ENCODE measurements around the gene CRYGN. TPM values are rescaled to one million over a fixed set of nuclear protein-coding genes. Genes with fewer than 3 reads are reported as not detected.

Gene CRYGN
- polyA plus RNA-seq, 1 donor (not counting 4 experiments of a cell fraction or from before 2014, with no cell fraction given) = not detected

DNA sequence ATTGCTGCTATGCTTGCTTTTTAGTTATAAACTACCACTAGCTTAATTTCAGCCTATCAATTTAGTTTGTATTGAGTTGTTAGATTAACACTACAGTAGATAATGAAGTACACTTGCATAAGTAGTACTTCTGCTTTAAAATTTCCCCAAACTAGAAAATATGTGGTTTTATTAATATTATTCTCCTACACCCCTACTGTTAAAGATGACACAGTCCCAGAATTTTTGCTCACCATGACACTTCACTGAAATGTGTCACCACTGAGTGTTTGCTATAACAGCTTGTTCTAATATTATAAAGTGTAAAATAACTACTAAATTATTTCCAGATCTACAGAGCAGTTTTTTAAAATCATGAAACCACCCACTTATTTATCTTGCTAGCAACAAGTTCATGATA lies 48.2 kb upstream of the CRYGN start:
- Histone ChIP-seq H3K36me3 (ENCODE audit: control insufficient read depth in 2 of 2, extremely low read depth in 1 of 2, insufficient read depth in 2 of 2, low read length in 2 of 2) (peaks cover 13 to 32% of the 10 kb centered on the region in 2 experiments), H3K9ac (ENCODE audit: control insufficient read depth, extremely low read depth, insufficient read depth, low read length) (no peak overlapping the region), H3K4me2 (ENCODE audit: control insufficient read depth, extremely low read depth, insufficient read depth, low read depth, low read length) (no peak overlapping the region), H3K9me3 (ENCODE audit: control insufficient read depth, low read depth, low read length) (no peaks in the 10 kb centered on the region), H3K9me1 (ENCODE audit: control insufficient read depth, extremely low read depth, insufficient read depth, low read length) (no peaks in the 10 kb centered on the region), H3K27me3 (ENCODE audit: control insufficient read depth, extremely low read depth, insufficient read depth, low read length) (no peaks in the 10 kb centered on the region), H2AFZ (ENCODE audit: control insufficient read depth, low read length) (no peak overlapping the region), H3K27ac (ENCODE audit: control insufficient read depth, insufficient read depth, low read length) (no peak overlapping the region), H4K20me1 (ENCODE audit: control insufficient read depth, extremely low read depth, insufficient read depth, low read length) (no peaks in the 10 kb centered on the region), H3K79me2 (ENCODE audit: control insufficient read depth, insufficient read depth, low read length) (peaks cover 62% of the 10 kb centered on the region), H3K4me1 (ENCODE audit: control insufficient read depth, extremely low read depth, insufficient read depth, low read length) (peaks cover 30% of the 10 kb centered on the region), H3K4me3 (ENCODE audit: control insufficient read depth in 2 of 3, extremely low read depth in 1 of 3, insufficient read depth in 2 of 3, low read depth in 1 of 3, low read length in 3 of 3) (no peak overlapping the region)
- dilution Hi-C loops (cut with MboI; ENCODE audit: extremely low pct_ligation_motif_present, low sequenced_read_pairs) = no loop called here
- TF ChIP-seq EZH2 (IDR thresholded peaks at IDR 0.05; ENCODE audit: low read length) = no peak
- TF ChIP-seq, protein P1, sequence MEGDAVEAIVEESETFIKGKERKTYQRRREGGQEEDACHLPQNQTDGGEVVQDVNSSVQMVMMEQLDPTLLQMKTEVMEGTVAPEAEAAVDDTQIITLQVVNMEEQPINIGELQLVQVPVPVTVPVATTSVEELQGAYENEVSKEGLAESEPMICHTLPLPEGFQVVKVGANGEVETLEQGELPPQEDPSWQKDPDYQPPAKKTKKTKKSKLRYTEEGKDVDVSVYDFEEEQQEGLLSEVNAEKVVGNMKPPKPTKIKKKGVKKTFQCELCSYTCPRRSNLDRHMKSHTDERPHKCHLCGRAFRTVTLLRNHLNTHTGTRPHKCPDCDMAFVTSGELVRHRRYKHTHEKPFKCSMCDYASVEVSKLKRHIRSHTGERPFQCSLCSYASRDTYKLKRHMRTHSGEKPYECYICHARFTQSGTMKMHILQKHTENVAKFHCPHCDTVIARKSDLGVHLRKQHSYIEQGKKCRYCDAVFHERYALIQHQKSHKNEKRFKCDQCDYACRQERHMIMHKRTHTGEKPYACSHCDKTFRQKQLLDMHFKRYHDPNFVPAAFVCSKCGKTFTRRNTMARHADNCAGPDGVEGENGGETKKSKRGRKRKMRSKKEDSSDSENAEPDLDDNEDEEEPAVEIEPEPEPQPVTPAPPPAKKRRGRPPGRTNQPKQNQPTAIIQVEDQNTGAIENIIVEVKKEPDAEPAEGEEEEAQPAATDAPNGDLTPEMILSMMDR (optimal IDR thresholded peaks at IDR 0.05 in 1 of 3, IDR thresholded peaks at IDR 0.05 in 1 of 3, conservative IDR thresholded peaks at IDR 0.05 in 1 of 3; ENCODE audit: extremely low read depth in 1 of 3, insufficient read depth in 2 of 3, low read length in 3 of 3) = no peak
- FAIRE-seq = no peak
- DNase-seq (ENCODE audit: low read depth, low spot score) = no peak

GRCh38 chr7:151487228-151487627 lies 47.3 kb upstream of the CRYGN start:
- H3K4me3 ChIP-seq (ENCODE audit: control insufficient read depth in 2 of 3, extremely low read depth in 1 of 3, insufficient read depth in 2 of 3, low read depth in 1 of 3, low read length in 3 of 3) = no peak overlapping the region
- H3K27ac ChIP-seq (ENCODE audit: control insufficient read depth, insufficient read depth, low read length) = no peak overlapping the region
- dilution Hi-C loops (cut with MboI; ENCODE audit: extremely low pct_ligation_motif_present, low sequenced_read_pairs) = no loop called here
- H3K27me3 ChIP-seq (ENCODE audit: control insufficient read depth, extremely low read depth, insufficient read depth, low read length) = no peaks in the 10 kb centered on the region
- peaks cover 64% of the 10 kb centered on the region for H3K79me2 ChIP-seq (ENCODE audit: control insufficient read depth, insufficient read depth, low read length)
- TF ChIP-seq, protein P1 (optimal IDR thresholded peaks at IDR 0.05 in 1 of 3, IDR thresholded peaks at IDR 0.05 in 1 of 3, conservative IDR thresholded peaks at IDR 0.05 in 1 of 3; ENCODE audit: extremely low read depth in 1 of 3, insufficient read depth in 2 of 3, low read length in 3 of 3) = no peak
- TF ChIP-seq EZH2 (IDR thresholded peaks at IDR 0.05; ENCODE audit: low read length) = no peak
- H3K36me3 ChIP-seq (ENCODE audit: control insufficient read depth in 2 of 2, extremely low read depth in 1 of 2, insufficient read depth in 2 of 2, low read length in 2 of 2) = peaks cover 13 to 37% of the 10 kb centered on the region in 2 experiments
- H4K20me1 ChIP-seq (ENCODE audit: control insufficient read depth, extremely low read depth, insufficient read depth, low read length) = no peaks in the 10 kb centered on the region
- no peak overlapping the region for H3K4me2 ChIP-seq (ENCODE audit: control insufficient read depth, extremely low read depth, insufficient read depth, low read depth, low read length)
- H3K9me1 ChIP-seq (ENCODE audit: control insufficient read depth, extremely low read depth, insufficient read depth, low read length) = no peaks in the 10 kb centered on the region
- no peak overlapping the region for H3K9ac ChIP-seq (ENCODE audit: control insufficient read depth, extremely low read depth, insufficient read depth, low read length)
- H2AFZ ChIP-seq (ENCODE audit: control insufficient read depth, low read length) = no peak overlapping the region
- FAIRE-seq (no peak), DNase-seq (ENCODE audit: low read depth, low spot score) (no peak)
- H3K9me3 ChIP-seq (ENCODE audit: control insufficient read depth, low read depth, low read length) = no peaks in the 10 kb centered on the region
- H3K4me1 ChIP-seq (ENCODE audit: control insufficient read depth, extremely low read depth, insufficient read depth, low read length) = peaks cover 27% of the 10 kb centered on the region

All from keratinocyte (primary cell).